Measurements from ENCODE around the gene ZSCAN21.
"Not testable (repeated sequence)": the region's sequence is repeated elsewhere in the genome, so short reads cannot be mapped to it uniquely, and the experiment has no call there.

Gene ZSCAN21

GRCh38 chr7:100011516-100011915 is 38.1 kb upstream of the ZSCAN21 start:
- no peak for TF ChIP-seq ZFX (IDR thresholded peaks at IDR 0.05)
- TF ChIP-seq CTCF (conservative IDR thresholded peaks at IDR 0.05), result no peak
- no peak overlapping the region for H3K27ac ChIP-seq

GRCh38 chr7:100012385-100013327 is 36.9 kb upstream of the ZSCAN21 start:
- H3K27ac ChIP-seq, result not testable (repeated sequence)

DNA sequence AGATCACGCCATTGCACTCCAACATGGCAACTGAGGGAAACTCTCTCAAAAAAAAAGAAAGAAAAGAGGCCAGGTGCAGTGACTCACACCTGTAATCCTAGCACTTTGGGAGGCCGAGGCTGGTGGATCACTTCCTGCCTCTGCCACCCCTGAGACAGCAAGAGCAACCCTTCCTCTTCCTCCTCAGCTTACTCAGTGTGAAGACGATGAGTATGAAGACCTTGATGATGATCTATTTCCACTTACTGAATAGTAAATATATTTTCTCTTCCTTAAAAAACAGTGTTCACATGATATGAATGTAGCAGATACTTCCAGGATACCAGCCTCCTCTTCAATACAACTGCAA is 36.3 kb upstream of the ZSCAN21 start:
- no peak overlapping the region for H3K27ac ChIP-seq
- TF ChIP-seq CTCF (conservative IDR thresholded peaks at IDR 0.05), result no peak
- TF ChIP-seq ZFX (IDR thresholded peaks at IDR 0.05), result no peak

DNA sequence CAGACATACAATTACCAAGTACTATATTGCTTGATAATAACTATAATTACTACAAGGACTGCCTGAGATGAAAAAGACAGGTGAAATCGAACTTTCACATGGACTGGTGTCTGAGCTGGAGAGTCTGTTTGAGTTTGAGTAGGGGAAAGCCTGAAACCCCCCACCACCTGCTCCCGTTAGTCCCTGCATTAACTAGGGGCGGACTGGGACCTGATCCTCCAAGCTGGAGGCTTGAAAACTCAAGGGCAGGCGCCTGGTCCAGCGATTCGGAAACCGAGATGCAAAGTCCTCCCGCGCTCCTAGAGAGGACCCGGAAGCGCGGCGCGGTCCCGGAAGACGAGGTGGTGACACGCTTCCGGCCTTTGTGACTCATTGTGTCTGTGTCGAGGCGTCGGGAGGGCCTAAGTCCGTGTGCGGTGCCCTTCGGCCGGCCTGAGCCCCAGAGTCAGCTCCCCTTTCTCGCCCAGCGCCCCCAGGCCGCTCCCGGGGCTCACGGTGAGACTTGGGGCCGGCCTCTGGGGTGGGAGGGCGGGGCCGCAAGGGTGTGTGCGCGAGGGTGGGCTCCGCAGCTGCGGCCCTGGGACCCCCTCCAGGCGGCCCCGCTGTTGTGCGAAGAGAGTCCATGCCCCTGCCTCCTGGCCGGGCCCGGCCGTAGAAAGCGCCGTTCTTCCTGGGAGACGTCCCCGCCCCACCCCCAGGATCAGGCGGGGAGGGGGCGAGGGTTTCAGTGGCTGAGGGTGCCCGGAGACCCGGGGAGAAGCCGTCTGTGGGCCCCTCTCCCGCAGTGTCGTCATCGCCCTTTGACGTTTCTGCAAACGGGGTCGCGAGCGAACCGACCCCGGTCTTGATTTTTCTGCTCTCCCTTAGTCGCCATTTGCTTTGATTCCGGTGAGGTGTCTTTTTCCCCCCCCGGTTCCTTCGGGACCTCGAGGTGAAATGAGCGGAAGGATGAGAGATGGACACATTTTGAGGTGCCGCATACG is 34.1 kb upstream of the ZSCAN21 start, which contains the start of gene ZKSCAN1:
Gene ZKSCAN1, plus strand, starts transcription at position 365 of the 983 bp plus-strand sequence. CDS start 7,911 bp downstream, outside the sequence.
- TF ChIP-seq CTCF (conservative IDR thresholded peaks at IDR 0.05) (no peak), ZFX (IDR thresholded peaks at IDR 0.05) (peak; percentile 89; the same call in 1 of the 2 replicates)
- H3K27ac ChIP-seq, result peak within 1 kb of the TSS; percentile 96

- H3K27ac ChIP-seq, result peak overlapping the region; percentile 96
- TF ChIP-seq ZFX (IDR thresholded peaks at IDR 0.05) (no peak), CTCF (conservative IDR thresholded peaks at IDR 0.05) (no peak)
These were observed 33.2 kb upstream of the ZSCAN21 start for GRCh38 chr7:100016215-100016901.

DNA sequence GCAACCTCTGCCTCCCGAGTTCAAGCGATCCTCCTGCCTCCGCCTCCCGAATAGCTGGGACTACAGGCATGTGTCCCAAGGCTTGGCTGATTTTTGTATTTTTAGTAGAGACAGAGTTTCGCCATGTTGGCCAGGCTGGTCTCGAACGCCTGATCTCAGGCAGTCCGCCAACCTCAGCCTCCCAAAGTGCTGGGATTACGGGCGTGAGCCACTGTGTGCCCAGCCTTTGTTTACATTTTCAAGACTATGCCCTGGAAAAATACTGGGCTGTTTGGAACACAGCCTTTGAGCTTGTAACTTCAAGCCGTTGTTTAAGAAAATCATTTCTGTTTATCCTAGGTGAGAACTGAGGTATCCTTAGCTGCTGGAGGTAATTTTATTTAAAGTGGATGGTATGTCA is 32.3 kb upstream of the ZSCAN21 start:
- no peak for TF ChIP-seq ZFX (IDR thresholded peaks at IDR 0.05)
- TF ChIP-seq CTCF (conservative IDR thresholded peaks at IDR 0.05), result no peak
- peak overlapping the region; percentile 59 for H3K27ac ChIP-seq

- TF ChIP-seq CTCF (conservative IDR thresholded peaks at IDR 0.05), result no peak
- H3K27ac ChIP-seq, result no peak overlapping the region
These were observed 31.7 kb upstream of the ZSCAN21 start for GRCh38 chr7:100017875-100018274.
